ENCODE data around the gene SHC2. TPM values are rescaled to one million over a fixed set of nuclear protein-coding genes. Genes with fewer than 3 reads are reported as not detected.

Gene SHC2
- total and polyA plus RNA-seq, 2 of the 8 experiments (the other 6 are each of a cell fraction or from before 2014, with no cell fraction given), result 4.4 to 7.3 TPM

DNA sequence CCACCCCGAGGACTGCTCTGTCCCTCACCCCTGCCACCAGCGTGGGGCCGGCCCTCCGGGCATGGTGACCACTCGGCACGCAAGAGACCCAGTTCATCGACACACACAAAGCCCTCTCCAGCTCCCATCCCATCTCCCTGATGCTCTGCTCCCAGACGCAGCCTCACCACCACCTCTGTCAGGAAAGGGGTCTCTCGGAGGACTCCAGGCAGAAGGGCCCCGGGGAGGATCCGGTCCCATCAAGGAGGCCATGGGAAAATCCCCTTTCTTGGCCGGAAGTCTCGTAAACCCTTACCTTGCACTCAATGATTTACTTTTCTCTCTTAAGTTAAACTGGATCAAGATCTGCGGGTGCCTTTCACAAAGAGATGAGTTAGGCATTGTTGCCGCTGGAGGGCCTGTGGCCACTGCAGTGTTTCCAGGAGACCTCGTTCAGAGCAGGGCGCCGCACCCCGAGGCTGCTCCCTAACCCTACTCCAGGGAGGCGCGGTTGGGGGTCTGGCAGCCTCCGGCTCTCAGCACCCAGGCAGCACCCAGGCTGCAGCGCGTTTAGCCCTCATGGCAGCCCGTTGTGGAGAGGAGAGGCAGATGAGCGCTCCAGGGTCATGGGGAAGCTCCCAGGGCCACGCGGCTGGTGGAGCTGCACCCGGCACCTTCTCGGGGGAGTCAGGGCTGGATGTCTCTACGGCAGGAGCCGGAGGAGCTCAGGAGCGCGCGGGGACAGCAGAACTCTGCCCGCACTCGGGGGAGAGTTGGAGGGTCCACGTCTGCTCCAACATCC is 82.8 kb downstream of the SHC2 start (continued):
- TF ChIP-seq YY1 (IDR thresholded peaks at IDR 0.05; ENCODE audit: low read depth, low read length), result no peak
- TF ChIP-seq SP4 (IDR thresholded peaks at IDR 0.05; ENCODE audit: low read length), result no peak
- no peak for TF ChIP-seq KDM5A (IDR thresholded peaks at IDR 0.05; ENCODE audit: low read length)
- TF ChIP-seq GABPA (IDR thresholded peaks at IDR 0.05; ENCODE audit: borderline replicate concordance, insufficient read depth, low read length), result no peak
- TF ChIP-seq TAF7 (optimal IDR thresholded peaks at IDR 0.05; ENCODE audit: borderline replicate concordance, low read depth, low read length), result no peak
- TF ChIP-seq BACH1 (IDR thresholded peaks at IDR 0.05; ENCODE audit: low read length), result no peak

All from H1 (cell line).